Measurements from ENCODE around the gene HLF.

HLF gene

DNA sequence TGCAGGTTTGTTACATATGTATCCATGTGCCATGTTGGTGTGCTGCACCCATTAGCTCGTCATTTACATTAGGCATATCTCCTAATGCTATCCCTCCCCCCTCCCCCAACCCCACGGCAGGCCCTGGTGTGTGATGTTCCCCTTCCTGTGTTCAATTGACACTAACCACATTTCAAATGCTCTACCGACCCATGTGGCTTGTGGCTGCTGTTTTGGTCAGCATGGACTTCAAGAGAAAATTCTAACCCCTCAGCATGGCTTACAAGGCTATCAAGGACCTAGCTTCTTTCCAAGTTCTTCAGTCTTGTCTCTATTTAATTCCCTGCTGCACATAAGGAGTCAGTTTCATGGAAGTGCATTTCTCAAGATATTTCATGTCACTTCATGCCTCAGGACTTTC lies 103.9 kb downstream of the HLF start:
- no peak for DNase-seq
